Neural cell (in vitro differentiated cells): ENCODE data around the gene TRMT61B. TPM values are rescaled to one million over a fixed set of nuclear protein-coding genes. Genes with fewer than 3 reads are reported as not detected.

Experiments
- H2AFZ ChIP-seq: fragments of 200-600, 300-800 bp; sonication (generic), shearing (Covaris generic); 2 replicates; pipeline ENCODE4 v1.6.0; 2014; ENCODE audit warnings: low read depth, mild to moderate bottlenecking, antibody characterized with exemption, low read length, moderate library complexity
- H3F3A ChIP-seq: fragments of 200-600 bp; shearing (Covaris generic); 2 replicates; pipeline ENCODE4 v1.6.1; 2016; ENCODE audit warnings: mild to moderate bottlenecking, moderate library complexity, mixed read lengths, antibody characterized with exemption, low read length; ENCODE audit not compliant: insufficient read depth, poor library complexity, severe bottlenecking
- H3K27ac ChIP-seq: fragments of 200-600, 300-800 bp; sonication (generic), shearing (Covaris generic); 2 replicates; pipeline ENCODE4 v1.5.1; 2014; ENCODE audit warnings: mild to moderate bottlenecking, low read length, moderate library complexity
- H3K27me3 ChIP-seq: fragments of 300-800, 200-600 bp; sonication (generic), shearing (Covaris generic); 2 replicates; pipeline ENCODE4 v1.6.0; 2014; ENCODE audit warnings: mild to moderate bottlenecking, low read depth, low read length, moderate library complexity; ENCODE audit not compliant: insufficient read depth
- H3K36me3 ChIP-seq: fragments of 300-800, 200-600 bp; sonication (generic), shearing (Covaris generic); 2 replicates; pipeline ENCODE4 v1.5.1; 2014; ENCODE audit warnings: mild to moderate bottlenecking, antibody characterized with exemption, low read length, moderate library complexity; ENCODE audit not compliant: insufficient read depth
- H3K4me2 ChIP-seq: fragments of 300-800, 200-600 bp; sonication (generic), shearing (Covaris generic); 2 replicates; pipeline ENCODE4 v1.6.0; 2014; ENCODE audit warnings: mild to moderate bottlenecking, low read length
- H3K4me3 ChIP-seq: fragments of 300-800, 200-600 bp; sonication (generic), shearing (Covaris generic); 2 replicates; pipeline ENCODE4 v1.5.1; 2014; ENCODE audit warnings: mild to moderate bottlenecking, low read length, moderate library complexity
- H3K79me2 ChIP-seq: fragments of 200-600 bp; shearing (Covaris generic); replicated peaks from 2 replicates; pipeline ENCODE4 v1.6.0; 2014; ENCODE audit warnings: mild to moderate bottlenecking, low read length, moderate library complexity; ENCODE audit not compliant: insufficient read depth
- H3K9ac ChIP-seq: fragments of 300-800, 200-600 bp; sonication (generic), shearing (Covaris generic); 2 replicates; pipeline ENCODE4 v1.6.1; 2016; ENCODE audit warnings: mild to moderate bottlenecking, low read length, mixed read lengths
- H3K9me2 ChIP-seq: fragments of 200-600 bp; shearing (Covaris generic); 2 replicates; pipeline ENCODE4 v1.6.1; 2016; ENCODE audit warnings: mild to moderate bottlenecking, low read length, mixed read lengths; ENCODE audit not compliant: insufficient read depth
- H3K9me3 ChIP-seq: fragments of 200-600, 300-800 bp; sonication (generic), shearing (Covaris generic); 2 replicates; pipeline ENCODE4 v1.6.1; 2016; ENCODE audit warnings: mild to moderate bottlenecking, mixed run types, low read length, moderate library complexity, mixed read lengths
- H4K20me1 ChIP-seq: fragments of 200-600 bp; shearing (Covaris generic); 2 replicates; pipeline ENCODE4 v1.6.1; 2016; ENCODE audit warnings: mild to moderate bottlenecking, mixed run types; ENCODE audit not compliant: insufficient read depth
- EP300 ChIP-seq: fragments of 450-650 bp; conservative IDR thresholded peaks from 2 replicates; pipeline ENCODE4 v1.6.1; 2014; ENCODE audit warnings: antibody characterized with exemption, mild to moderate bottlenecking, moderate library complexity; ENCODE audit not compliant: poor library complexity, severe bottlenecking
- EZH2 ChIP-seq: fragments of 200-600, 300-800 bp; shearing (Covaris generic), sonication (generic); IDR thresholded peaks from 2 replicates; pipeline ENCODE4 v1.6.1; 2014; ENCODE audit warnings: antibody characterized with exemption, low read length, borderline replicate concordance, mild to moderate bottlenecking; ENCODE audit not compliant: insufficient read depth, poor library complexity, severe bottlenecking
- MXI1 ChIP-seq: fragments of 450-650 bp; conservative IDR thresholded peaks from 2 replicates; pipeline ENCODE4 v1.6.1; 2014; ENCODE audit warnings: antibody characterized with exemption, mild to moderate bottlenecking; ENCODE audit not compliant: poor library complexity, severe bottlenecking
- POLR2AphosphoS5 ChIP-seq: IDR thresholded peaks from 2 replicates; pipeline ENCODE4 v1.6.1; 2012
- RAD21 ChIP-seq: fragments of 450-650 bp; conservative IDR thresholded peaks from 2 replicates; pipeline ENCODE4 v1.6.1; 2014; ENCODE audit warnings: antibody characterized with exemption, mild to moderate bottlenecking, moderate library complexity
- SMC3 ChIP-seq: fragments of 450-650 bp; conservative IDR thresholded peaks from 2 replicates; pipeline ENCODE4 v1.6.1; 2014; ENCODE audit warnings: antibody characterized with exemption, mild to moderate bottlenecking, moderate library complexity; ENCODE audit not compliant: poor library complexity
- TAF1 ChIP-seq: IDR thresholded peaks from 2 replicates; pipeline ENCODE4 v1.6.1; 2012; ENCODE audit warnings: low read depth
- polyA plus RNA-seq: library from polyadenylated mRNA; depleted of rRNA; stranded (reverse); fragments of >200 nt; gene quantifications from 2 replicates; pipeline ENCODE4 v1.2.3, GENCODE V29; 2014
- TF ChIP-seq, protein P1 (sequence below): fragments of 450-650 bp; IDR thresholded peaks from 2 replicates; pipeline ENCODE4 v1.5.1; 2014; ENCODE audit warnings: antibody characterized with exemption, mild to moderate bottlenecking, moderate library complexity; ENCODE audit not compliant: poor library complexity, severe bottlenecking
- TF ChIP-seq, protein P2 (sequence below): IDR thresholded peaks from 2 replicates; pipeline ENCODE4 v1.6.1; 2012; ENCODE audit warnings: borderline replicate concordance

TRMT61B gene
- polyA plus RNA-seq, 1 donor from 2014 or later: 35.1 TPM

DNA sequence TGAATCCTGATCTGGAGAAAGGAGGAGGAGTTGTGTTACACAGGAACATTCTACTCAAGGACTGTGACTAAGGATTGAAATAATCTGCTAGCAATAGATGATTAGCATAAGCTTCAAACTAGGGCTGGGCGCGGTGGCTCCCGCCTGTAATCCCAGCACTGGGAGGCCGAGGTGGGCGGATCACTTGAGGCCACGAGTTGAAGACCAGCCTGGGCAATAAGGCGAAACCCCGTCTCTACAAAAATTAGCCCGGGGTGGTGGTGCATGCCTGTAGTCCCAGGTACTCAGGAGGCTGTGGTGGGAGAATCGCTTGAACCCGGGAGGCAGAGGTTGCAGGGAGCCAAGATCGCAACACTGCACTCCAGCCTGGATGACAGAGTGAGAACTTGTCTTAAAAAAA is 1.5 kb downstream of the TRMT61B start:
- H3K4me2 ChIP-seq: peak overlapping the region; percentile 75
- no peak overlapping the region for H3K27ac ChIP-seq
- peaks cover 38% of the 10 kb centered on the region for H3K79me2 ChIP-seq
- peaks cover 7% of the 10 kb centered on the region for H3F3A ChIP-seq
- H2AFZ ChIP-seq: no peak overlapping the region
- H3K9ac ChIP-seq: no peak overlapping the region
- peak overlapping the region; percentile 100 for H3K4me3 ChIP-seq
- TF ChIP-seq POLR2AphosphoS5 (no peak), SMC3 (no peak), EZH2 (no peak), RAD21 (no peak), MXI1 (no peak)
- TF ChIP-seq, protein P1, sequence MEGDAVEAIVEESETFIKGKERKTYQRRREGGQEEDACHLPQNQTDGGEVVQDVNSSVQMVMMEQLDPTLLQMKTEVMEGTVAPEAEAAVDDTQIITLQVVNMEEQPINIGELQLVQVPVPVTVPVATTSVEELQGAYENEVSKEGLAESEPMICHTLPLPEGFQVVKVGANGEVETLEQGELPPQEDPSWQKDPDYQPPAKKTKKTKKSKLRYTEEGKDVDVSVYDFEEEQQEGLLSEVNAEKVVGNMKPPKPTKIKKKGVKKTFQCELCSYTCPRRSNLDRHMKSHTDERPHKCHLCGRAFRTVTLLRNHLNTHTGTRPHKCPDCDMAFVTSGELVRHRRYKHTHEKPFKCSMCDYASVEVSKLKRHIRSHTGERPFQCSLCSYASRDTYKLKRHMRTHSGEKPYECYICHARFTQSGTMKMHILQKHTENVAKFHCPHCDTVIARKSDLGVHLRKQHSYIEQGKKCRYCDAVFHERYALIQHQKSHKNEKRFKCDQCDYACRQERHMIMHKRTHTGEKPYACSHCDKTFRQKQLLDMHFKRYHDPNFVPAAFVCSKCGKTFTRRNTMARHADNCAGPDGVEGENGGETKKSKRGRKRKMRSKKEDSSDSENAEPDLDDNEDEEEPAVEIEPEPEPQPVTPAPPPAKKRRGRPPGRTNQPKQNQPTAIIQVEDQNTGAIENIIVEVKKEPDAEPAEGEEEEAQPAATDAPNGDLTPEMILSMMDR: no peak
- TF ChIP-seq, protein P2, sequence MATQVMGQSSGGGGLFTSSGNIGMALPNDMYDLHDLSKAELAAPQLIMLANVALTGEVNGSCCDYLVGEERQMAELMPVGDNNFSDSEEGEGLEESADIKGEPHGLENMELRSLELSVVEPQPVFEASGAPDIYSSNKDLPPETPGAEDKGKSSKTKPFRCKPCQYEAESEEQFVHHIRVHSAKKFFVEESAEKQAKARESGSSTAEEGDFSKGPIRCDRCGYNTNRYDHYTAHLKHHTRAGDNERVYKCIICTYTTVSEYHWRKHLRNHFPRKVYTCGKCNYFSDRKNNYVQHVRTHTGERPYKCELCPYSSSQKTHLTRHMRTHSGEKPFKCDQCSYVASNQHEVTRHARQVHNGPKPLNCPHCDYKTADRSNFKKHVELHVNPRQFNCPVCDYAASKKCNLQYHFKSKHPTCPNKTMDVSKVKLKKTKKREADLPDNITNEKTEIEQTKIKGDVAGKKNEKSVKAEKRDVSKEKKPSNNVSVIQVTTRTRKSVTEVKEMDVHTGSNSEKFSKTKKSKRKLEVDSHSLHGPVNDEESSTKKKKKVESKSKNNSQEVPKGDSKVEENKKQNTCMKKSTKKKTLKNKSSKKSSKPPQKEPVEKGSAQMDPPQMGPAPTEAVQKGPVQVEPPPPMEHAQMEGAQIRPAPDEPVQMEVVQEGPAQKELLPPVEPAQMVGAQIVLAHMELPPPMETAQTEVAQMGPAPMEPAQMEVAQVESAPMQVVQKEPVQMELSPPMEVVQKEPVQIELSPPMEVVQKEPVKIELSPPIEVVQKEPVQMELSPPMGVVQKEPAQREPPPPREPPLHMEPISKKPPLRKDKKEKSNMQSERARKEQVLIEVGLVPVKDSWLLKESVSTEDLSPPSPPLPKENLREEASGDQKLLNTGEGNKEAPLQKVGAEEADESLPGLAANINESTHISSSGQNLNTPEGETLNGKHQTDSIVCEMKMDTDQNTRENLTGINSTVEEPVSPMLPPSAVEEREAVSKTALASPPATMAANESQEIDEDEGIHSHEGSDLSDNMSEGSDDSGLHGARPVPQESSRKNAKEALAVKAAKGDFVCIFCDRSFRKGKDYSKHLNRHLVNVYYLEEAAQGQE: no peak
- H4K20me1 ChIP-seq: no peaks in the 10 kb centered on the region
- H3K9me3 ChIP-seq: no peaks in the 10 kb centered on the region
- H3K27me3 ChIP-seq: no peaks in the 10 kb centered on the region
- no peaks in the 10 kb centered on the region for H3K9me2 ChIP-seq
- no peaks in the 10 kb centered on the region for H3K36me3 ChIP-seq

DNA sequence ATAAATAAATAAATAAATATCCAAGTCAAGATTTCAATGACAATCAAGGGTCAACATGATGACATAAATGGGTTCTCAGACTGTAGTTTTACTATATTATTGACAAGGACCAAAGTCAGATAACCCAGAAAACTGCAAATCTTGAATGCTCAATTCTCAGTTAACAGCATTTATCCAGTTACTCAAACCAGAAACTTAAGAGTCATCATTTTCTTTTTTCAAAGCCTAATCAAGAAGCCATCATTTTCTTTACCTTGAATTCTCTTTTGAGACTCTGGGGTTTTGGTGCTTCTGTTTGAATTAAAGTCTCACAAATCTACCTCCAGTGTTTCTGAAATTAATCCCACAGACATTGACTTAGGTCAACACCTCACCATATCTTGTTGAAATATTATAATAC is 14.1 kb downstream of the TRMT61B start:
- no peaks in the 10 kb centered on the region for H3F3A ChIP-seq
- H3K36me3 ChIP-seq: no peaks in the 10 kb centered on the region
- no peak overlapping the region for H2AFZ ChIP-seq
- H3K4me2 ChIP-seq: no peak overlapping the region
- H3K9me3 ChIP-seq: no peaks in the 10 kb centered on the region
- H3K79me2 ChIP-seq: no peaks in the 10 kb centered on the region
- TF ChIP-seq MXI1: no peak
- TF ChIP-seq POLR2AphosphoS5: no peak
- TF ChIP-seq, protein P1: no peak
- TF ChIP-seq, protein P2: no peak
- no peak for TF ChIP-seq EP300
- no peak for TF ChIP-seq TAF1
- TF ChIP-seq RAD21: no peak
- no peaks in the 10 kb centered on the region for H3K9me2 ChIP-seq
- H3K27ac ChIP-seq: no peak overlapping the region
- no peak overlapping the region for H3K9ac ChIP-seq
- H3K27me3 ChIP-seq: no peaks in the 10 kb centered on the region
- no peak overlapping the region for H3K4me3 ChIP-seq
- no peaks in the 10 kb centered on the region for H4K20me1 ChIP-seq
